SK-N-MC (cell line): Measurements from ENCODE around the gene GCLM.

Experiments used
- EZH2 ChIP-seq: fragments of 200-600 bp; sonication (generic); IDR thresholded peaks from one replicate; pipeline ENCODE4 v1.6.1; 2017; ENCODE audit warnings: antibody characterized with exemption
- POLR2AphosphoS5 ChIP-seq: IDR thresholded peaks from 2 replicates; pipeline ENCODE4 v1.6.1; 2012; ENCODE audit warnings: mild to moderate bottlenecking, low read depth, low read length, borderline replicate concordance

- no peak for TF ChIP-seq EZH2
- no peak for TF ChIP-seq POLR2AphosphoS5
Measured at GRCh38 chr1:93958032-93958725, 48.9 kb upstream of the GCLM start.
